HG02642 (cell line): ENCODE measurements around the gene PXN.
"Not testable (repeated sequence)": the region's sequence is repeated elsewhere in the genome, so short reads cannot be mapped to it uniquely, and the experiment has no call there.

Experiments
- ATAC-seq: cut with Tn5 transposase; IDR thresholded peaks from one replicate; pipeline ENCODE4 v1.9.1; 2021; ENCODE audit warnings: mild to moderate bottlenecking; ENCODE audit not compliant: unreplicated experiment, poor library complexity

The PXN gene

GRCh38 chr12:120211904-120212283, 53.6 kb downstream of the PXN start:
- ATAC-seq: no peak

- ATAC-seq: no peak
Observed at GRCh38 chr12:120211243-120211903, 54.2 kb downstream of the PXN start.

- no peak for ATAC-seq
Observed at GRCh38 chr12:120209851-120210250, 55.7 kb downstream of the PXN start.

GRCh38 chr12:120207227-120207626, 58.3 kb downstream of the PXN start:
- ATAC-seq: no peak

- ATAC-seq: not testable (repeated sequence)
Observed at GRCh38 chr12:120206781-120207180, 58.7 kb downstream of the PXN start.

GRCh38 chr12:120206228-120206627, 59.3 kb downstream of the PXN start:
- no peak for ATAC-seq

- ATAC-seq: no peak
Observed at GRCh38 chr12:120204171-120204570, 61.4 kb downstream of the PXN start.

- no peak for ATAC-seq
Observed at GRCh38 chr12:120200364-120200800, 65.1 kb downstream of the PXN start.

- no peak for ATAC-seq
Observed at GRCh38 chr12:120199595-120200306, 65.8 kb downstream of the PXN start.

GRCh38 chr12:120199025-120199424, 66.5 kb downstream of the PXN start:
- no peak for ATAC-seq

GRCh38 chr12:120197542-120197887, 68.0 kb downstream of the PXN start:
- ATAC-seq: no peak

- ATAC-seq: not testable (repeated sequence)
Observed at GRCh38 chr12:120196817-120197541, 68.6 kb downstream of the PXN start.

- ATAC-seq: no peak
Observed at GRCh38 chr12:120196363-120196762, 69.2 kb downstream of the PXN start.

GRCh38 chr12:120194534-120195395, 70.8 kb downstream of the PXN start, which contains the start of gene GCN1:
TSS of gene GCN1 (minus strand) at chr12:120194715. CDS start at chr12:120194697, 18 bp downstream.
- peak; percentile 79 for ATAC-seq

GRCh38 chr12:120194226-120194533, 71.3 kb downstream of the PXN start:
- ATAC-seq: no peak

- not testable (repeated sequence) for ATAC-seq
Observed at GRCh38 chr12:120193286-120193685, 72.2 kb downstream of the PXN start.

- ATAC-seq: no peak
Observed at GRCh38 chr12:120190985-120191480, 74.5 kb downstream of the PXN start.

- ATAC-seq: no peak
Observed at GRCh38 chr12:120190386-120190785, 75.1 kb downstream of the PXN start.

- no peak for ATAC-seq
Observed at GRCh38 chr12:120186654-120187053, 78.9 kb downstream of the PXN start.

GRCh38 chr12:120183211-120183631, 82.3 kb downstream of the PXN start:
- no peak for ATAC-seq
